Mononuclear cell (primary cell): ENCODE measurements around the gene EYA3. TPM values are rescaled to one million over a fixed set of nuclear protein-coding genes. Genes with fewer than 3 reads are reported as not detected.

Experiments used
- H3K27me3 ChIP-seq: 2 replicates; pipeline ENCODE4 v1.6.0; 2011; ENCODE audit warnings: low read length, control low read depth; ENCODE audit not compliant: insufficient read depth
- H3K4me1 ChIP-seq: 2 replicates; pipeline ENCODE4 v1.5.1; 2011; ENCODE audit warnings: mild to moderate bottlenecking, low read length, control low read depth; ENCODE audit not compliant: insufficient read depth
- H3K4me3 ChIP-seq: 2 replicates; pipeline ENCODE4 v1.5.1; 2011; ENCODE audit warnings: mild to moderate bottlenecking, low read length, moderate library complexity
- H3K9me3 ChIP-seq: 2 replicates; pipeline ENCODE4 v1.5.1; 2011; ENCODE audit warnings: low read depth, mild to moderate bottlenecking, control low read depth, low read length
- total RNA-seq: library from RNA; depleted of rRNA; stranded (reverse); fragments of >200 nt; gene quantifications from one replicate; pipeline ENCODE4 v1.2.3, GENCODE V29; 2012

The EYA3 gene
- total RNA-seq, 1 donor, result 8.7 TPM

DNA sequence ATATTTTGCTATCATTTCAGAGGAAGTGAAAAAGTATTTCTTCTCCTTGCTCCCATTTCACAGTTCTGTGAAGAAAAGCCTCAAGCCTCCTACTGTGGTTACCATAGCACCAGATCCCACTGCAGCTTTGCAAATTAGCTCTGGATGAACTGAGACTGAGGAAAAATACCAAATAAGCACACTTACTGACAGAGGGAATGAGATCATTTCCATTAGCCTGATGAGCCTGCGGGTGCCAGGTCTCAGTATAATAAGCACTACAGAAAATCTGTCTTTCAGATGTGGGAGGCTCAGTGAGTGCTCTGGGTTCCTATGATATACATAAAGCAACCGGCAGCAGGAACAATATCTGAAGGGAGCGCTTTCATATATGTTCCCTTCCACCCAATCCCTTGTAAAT lies 107.3 kb downstream of the EYA3 start:
- Histone ChIP-seq H3K9me3 (no peaks in the 10 kb centered on the region), H3K4me1 (peaks cover 12% of the 10 kb centered on the region), H3K27me3 (no peaks in the 10 kb centered on the region), H3K4me3 (no peak overlapping the region)

DNA sequence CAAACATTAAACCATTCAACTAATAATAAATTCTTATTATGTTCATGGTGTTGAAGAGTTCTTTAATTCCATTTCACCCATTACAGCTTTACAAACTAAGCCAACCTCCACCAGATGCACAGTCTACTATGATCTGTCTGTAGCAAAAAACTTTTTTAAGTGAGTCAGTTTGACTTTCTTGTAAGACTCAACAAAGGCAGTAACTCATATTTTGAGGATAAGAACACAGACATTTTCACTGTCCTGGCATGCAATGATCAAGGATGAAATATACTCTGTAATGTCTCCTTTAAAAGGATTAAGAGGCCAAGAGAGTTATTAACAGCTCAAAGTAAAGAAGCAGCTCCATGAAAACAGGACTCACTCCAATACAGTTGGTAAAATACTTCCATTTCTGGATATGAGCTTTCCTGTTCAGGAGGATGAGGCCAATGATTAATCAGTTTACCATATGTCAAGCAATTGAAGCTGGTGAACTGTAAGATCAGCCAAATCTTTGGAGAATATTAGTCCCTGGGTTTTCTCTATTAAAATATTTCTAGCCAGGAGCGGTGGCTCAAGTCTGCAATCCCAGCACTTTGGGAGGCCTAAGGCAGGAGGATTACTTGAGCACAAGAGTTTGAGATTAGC lies 108.1 kb downstream of the EYA3 start:
- Histone ChIP-seq H3K4me1 (peaks cover 12% of the 10 kb centered on the region), H3K4me3 (no peak overlapping the region), H3K27me3 (no peaks in the 10 kb centered on the region), H3K9me3 (no peaks in the 10 kb centered on the region)

- Histone ChIP-seq H3K9me3 (no peaks in the 10 kb centered on the region), H3K27me3 (no peaks in the 10 kb centered on the region), H3K4me1 (peaks cover 12% of the 10 kb centered on the region), H3K4me3 (no peak overlapping the region)
Measured at GRCh38 chr1:27979859-27980201, 108.6 kb downstream of the EYA3 start.

GRCh38 chr1:27979151-27979858 lies 109.1 kb downstream of the EYA3 start:
- no peaks in the 10 kb centered on the region for H3K9me3 ChIP-seq

GRCh38 chr1:27974417-27974781 lies 114.0 kb downstream of the EYA3 start:
- Histone ChIP-seq H3K9me3 (no peaks in the 10 kb centered on the region), H3K4me3 (no peak overlapping the region), H3K4me1 (peaks cover 7% of the 10 kb centered on the region), H3K27me3 (no peaks in the 10 kb centered on the region)

More at GRCh38 chr1:27979151-27979858, 109.1 kb downstream of the EYA3 start:
- Histone ChIP-seq H3K4me3 (no peak overlapping the region), H3K27me3 (no peaks in the 10 kb centered on the region), H3K4me1 (peaks cover 12% of the 10 kb centered on the region)

DNA sequence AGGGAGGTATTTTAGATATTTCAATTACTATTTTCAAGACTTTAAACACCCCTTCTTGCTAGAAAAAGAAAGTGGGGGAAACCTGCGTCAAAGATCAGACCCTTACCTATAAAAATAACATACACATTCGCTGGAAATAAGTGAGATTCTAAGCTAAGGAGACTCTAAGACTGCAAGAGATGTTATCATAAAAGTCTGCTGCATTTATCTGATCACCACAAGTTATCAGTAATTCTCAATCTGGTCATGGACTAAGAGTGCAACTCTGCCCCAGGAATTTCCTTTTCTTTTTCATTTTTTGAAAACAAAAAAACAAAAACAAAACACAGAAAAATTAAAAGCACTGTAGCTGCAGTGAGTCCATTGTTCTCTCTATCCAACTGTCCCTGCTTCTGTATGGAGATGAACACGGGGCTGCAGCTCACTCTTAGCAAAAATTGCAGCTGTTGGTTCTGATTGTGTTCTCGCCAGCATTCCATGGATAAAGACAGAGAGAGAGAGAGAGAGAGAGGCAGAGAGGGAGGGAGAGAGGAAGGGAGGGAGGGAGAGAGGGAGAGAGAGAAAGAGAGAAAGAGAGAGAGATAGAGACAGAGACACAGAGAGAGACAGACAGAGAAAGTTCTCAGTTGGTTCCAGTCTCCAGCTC lies 114.5 kb downstream of the EYA3 start:
- H3K9me3 ChIP-seq, result no peaks in the 10 kb centered on the region
- H3K27me3 ChIP-seq, result no peaks in the 10 kb centered on the region
- no peak overlapping the region for H3K4me3 ChIP-seq
- H3K4me1 ChIP-seq, result peaks cover 4% of the 10 kb centered on the region

DNA sequence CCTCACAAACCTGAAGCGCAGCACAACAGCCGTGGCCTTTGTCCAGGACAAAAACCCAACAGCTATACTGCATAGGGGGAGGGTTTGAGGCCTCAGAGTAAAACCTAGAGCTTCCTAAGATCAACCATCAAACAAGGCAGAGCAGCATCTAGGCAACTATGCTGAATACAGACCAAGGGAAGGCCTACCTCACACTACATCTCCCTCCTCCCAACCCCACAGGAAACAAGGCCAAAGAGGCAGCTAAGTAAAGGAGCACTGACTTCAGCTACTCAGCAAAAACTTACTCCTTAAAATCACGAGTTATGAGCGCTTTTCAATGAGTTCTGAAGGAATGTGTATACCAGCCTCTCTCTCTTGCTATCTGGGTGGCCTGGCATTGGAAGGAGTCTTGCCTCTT lies 116.3 kb downstream of the EYA3 start:
- Histone ChIP-seq H3K4me1 (peaks cover 5% of the 10 kb centered on the region), H3K27me3 (no peaks in the 10 kb centered on the region), H3K4me3 (no peak overlapping the region), H3K9me3 (no peaks in the 10 kb centered on the region)

DNA sequence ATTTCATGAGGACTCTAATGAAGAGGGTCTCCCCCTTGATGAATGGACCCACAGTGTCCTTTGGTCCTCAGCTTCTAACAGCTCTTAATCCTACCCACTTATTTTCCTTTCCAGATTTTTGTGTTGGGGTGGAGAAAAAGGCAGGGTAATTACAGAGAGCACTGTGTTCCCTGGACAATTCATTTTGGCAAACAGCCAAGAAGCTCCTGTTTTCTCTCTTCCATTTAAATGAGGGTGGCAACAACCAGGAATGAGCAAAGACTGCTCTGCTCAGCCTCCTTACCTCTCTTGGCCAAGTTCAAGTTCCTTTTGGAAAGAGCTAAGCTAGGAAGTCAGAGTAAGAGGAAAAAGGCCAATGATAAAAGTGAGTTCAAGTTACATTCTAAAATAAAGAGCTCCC lies 116.7 kb downstream of the EYA3 start:
- no peaks in the 10 kb centered on the region for H3K27me3 ChIP-seq
- H3K4me1 ChIP-seq, result peaks cover 5% of the 10 kb centered on the region
- no peak overlapping the region for H3K4me3 ChIP-seq
- no peaks in the 10 kb centered on the region for H3K9me3 ChIP-seq

GRCh38 chr1:27970401-27970800 lies 118.0 kb downstream of the EYA3 start:
- H3K4me3 ChIP-seq, result no peak overlapping the region
- peaks cover 5% of the 10 kb centered on the region for H3K4me1 ChIP-seq
- H3K9me3 ChIP-seq, result no peaks in the 10 kb centered on the region
- no peaks in the 10 kb centered on the region for H3K27me3 ChIP-seq

- Histone ChIP-seq H3K9me3 (no peaks in the 10 kb centered on the region), H3K27me3 (no peaks in the 10 kb centered on the region), H3K4me1 (peaks cover 5% of the 10 kb centered on the region), H3K4me3 (no peak overlapping the region)
Measured at GRCh38 chr1:27968692-27969091, 119.7 kb downstream of the EYA3 start.

DNA sequence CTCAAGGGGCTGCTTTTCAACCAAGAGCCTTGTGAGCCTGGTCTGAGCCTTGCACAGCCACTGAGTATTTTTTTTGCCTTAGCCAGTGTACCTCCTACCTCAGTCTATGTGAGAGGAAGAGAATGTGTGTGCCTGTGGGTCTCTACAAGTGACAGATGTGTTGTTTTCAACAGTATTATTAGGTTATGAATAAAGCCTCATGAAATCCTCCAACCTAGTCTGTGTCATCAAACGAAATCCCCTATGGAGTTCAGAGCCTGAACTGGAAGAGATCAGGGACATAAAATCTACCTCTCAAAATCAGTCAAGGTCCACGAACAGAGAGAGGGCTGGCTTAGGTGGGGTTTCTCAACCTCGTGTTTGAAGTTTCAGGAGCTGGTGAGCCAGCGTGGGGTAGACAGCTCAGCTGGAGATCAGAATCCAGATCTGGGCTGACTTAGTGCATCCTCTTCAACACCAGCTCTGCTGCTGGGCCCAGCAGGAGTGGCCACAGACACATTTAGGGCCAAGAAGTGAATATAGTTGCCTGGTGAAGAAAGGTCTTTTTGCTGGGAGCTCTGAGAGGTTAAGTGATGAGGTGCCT lies 120.4 kb downstream of the EYA3 start:
- Histone ChIP-seq H3K4me1 (peaks cover 5% of the 10 kb centered on the region), H3K27me3 (no peaks in the 10 kb centered on the region), H3K4me3 (no peak overlapping the region), H3K9me3 (no peaks in the 10 kb centered on the region)

DNA sequence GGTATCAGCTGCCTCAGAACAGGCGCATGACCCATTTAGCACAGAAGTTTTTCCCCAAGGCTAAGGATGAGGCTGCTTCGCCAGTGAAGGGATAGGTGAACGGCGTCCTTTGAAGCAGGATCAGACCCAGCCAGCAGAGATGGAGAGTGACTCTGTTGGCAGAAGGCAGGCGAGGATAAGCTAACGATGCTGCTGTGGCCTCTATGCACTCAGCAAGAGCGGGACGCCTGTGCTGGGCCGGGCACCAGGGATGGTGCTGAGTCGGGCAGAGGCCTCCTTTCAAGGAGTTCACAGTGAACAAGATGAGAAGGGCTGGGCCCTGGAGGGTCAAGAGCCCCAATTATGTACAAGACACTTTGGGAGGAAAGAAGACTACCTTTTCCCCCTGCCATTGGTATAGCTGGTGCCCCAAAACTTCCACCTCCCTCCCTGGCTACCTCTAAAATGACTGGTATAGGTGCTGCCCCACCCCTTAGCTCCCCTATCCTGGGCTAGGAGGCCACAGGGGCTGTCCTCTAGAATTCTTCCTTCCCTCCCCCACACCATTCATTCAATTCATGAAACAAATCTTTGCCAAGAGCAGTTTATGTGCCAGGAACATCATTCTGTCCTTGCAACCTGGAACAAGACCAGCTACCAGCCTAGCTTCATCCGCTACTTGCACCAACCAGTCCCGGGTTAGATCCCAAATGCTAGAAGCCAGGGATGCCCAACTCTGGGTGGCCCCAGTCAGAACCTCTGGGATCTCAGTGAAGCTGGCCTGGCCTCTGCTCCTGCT lies 121.1 kb downstream of the EYA3 start:
- H3K4me3 ChIP-seq, result no peak overlapping the region
- H3K27me3 ChIP-seq, result no peaks in the 10 kb centered on the region
- peaks cover 6% of the 10 kb centered on the region for H3K4me1 ChIP-seq
- no peaks in the 10 kb centered on the region for H3K9me3 ChIP-seq

DNA sequence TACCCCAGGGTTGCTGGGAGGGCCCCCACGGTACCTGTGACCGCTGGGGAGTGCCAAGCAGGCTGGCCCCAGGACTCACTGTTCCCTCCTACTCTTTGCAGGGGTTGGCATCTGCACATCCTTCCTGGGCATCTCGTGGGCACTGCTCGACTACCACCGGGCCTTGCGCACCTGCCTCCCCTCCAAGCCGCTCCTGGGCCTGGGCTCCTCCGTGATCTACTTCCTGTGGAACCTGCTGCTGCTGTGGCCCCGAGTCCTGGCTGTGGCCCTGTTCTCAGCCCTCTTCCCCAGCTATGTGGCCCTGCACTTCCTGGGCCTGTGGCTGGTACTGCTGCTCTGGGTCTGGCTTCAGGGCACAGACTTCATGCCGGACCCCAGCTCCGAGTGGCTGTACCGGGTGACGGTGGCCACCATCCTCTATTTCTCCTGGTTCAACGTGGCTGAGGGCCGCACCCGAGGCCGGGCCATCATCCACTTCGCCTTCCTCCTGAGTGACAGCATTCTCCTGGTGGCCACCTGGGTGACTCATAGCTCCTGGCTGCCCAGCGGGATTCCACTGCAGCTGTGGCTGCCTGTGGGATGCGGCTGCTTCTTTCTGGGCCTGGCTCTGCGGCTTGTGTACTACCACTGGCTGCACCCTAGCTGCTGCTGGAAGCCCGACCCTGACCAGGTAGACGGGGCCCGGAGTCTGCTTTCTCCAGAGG lies 121.9 kb downstream of the EYA3 start:
- peaks cover 14% of the 10 kb centered on the region for H3K4me1 ChIP-seq
- H3K9me3 ChIP-seq, result no peaks in the 10 kb centered on the region
- H3K27me3 ChIP-seq, result no peaks in the 10 kb centered on the region
- H3K4me3 ChIP-seq, result no peak overlapping the region

DNA sequence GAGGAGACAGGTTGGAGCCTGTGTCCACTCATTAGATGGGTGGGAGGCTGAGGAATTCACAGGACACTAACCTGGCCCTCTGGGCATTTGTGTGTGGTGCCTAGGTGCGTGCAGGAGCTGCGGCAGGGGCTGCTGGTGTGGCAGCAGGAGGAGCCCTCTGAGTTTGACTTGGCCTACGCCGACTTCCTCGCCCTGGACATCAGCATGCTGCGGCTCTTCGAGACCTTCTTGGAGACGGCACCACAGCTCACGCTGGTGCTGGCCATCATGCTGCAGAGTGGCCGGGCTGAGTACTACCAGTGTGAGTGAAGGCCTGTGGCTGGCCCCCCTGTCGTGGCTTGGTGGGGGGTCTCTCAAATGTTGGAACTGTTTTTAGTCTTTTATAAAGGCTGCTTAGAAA lies 125.0 kb downstream of the EYA3 start:
- Histone ChIP-seq H3K9me3 (no peaks in the 10 kb centered on the region), H3K4me3 (no peak overlapping the region), H3K27me3 (no peaks in the 10 kb centered on the region), H3K4me1 (peaks cover 37% of the 10 kb centered on the region)
